GM12864 (cell line): ENCODE data around the gene GJB4.
"Not testable (repeated sequence)": the region's sequence is repeated elsewhere in the genome, so short reads cannot be mapped to it uniquely, and the experiment has no call there.

Experiments
- DNase-seq: peaks from one replicate; pipeline ENCODE4 v3.0.0-alpha.2; 2011; ENCODE audit warnings: low read depth
- H3K4me3 ChIP-seq: 2 replicates; pipeline ENCODE4 v1.5.1; 2011; ENCODE audit warnings: mild to moderate bottlenecking, low read depth, low read length, control low read depth
- TF ChIP-seq, protein P1 (sequence below): IDR thresholded peaks from 2 replicates; pipeline ENCODE4 v1.5.1; 2011; ENCODE audit warnings: low read depth, mild to moderate bottlenecking, moderate library complexity, low read length, control low read depth, inconsistent platforms; ENCODE audit errors: missing control alignments

GJB4 gene

DNA sequence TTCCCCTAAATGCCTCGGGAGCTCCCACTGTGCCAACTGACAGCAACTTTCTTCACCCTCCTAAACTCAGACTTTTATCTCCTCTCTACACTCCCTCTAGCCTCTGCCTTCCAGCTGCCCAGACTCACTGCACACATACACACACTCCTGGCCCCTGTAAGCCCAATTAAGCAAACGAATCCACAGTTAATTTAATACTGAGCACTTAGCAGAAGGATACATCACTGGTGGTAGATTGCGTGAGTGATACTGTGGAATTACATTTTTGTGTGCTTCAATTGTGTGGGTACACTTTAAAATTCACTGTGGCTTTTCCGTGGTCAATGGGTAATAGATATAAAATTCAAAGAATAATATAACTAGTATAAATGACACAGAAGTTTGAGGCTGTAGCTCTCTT, 38.3 kb upstream of the GJB4 start:
- TF ChIP-seq, protein P1, sequence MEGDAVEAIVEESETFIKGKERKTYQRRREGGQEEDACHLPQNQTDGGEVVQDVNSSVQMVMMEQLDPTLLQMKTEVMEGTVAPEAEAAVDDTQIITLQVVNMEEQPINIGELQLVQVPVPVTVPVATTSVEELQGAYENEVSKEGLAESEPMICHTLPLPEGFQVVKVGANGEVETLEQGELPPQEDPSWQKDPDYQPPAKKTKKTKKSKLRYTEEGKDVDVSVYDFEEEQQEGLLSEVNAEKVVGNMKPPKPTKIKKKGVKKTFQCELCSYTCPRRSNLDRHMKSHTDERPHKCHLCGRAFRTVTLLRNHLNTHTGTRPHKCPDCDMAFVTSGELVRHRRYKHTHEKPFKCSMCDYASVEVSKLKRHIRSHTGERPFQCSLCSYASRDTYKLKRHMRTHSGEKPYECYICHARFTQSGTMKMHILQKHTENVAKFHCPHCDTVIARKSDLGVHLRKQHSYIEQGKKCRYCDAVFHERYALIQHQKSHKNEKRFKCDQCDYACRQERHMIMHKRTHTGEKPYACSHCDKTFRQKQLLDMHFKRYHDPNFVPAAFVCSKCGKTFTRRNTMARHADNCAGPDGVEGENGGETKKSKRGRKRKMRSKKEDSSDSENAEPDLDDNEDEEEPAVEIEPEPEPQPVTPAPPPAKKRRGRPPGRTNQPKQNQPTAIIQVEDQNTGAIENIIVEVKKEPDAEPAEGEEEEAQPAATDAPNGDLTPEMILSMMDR, result no peak
- no peak for DNase-seq
- H3K4me3 ChIP-seq, result no peak overlapping the region

- no peak overlapping the region for H3K4me3 ChIP-seq
- no peak for DNase-seq
- TF ChIP-seq, protein P1, result no peak
Measured at GRCh38 chr1:34721646-34722355, 37.7 kb upstream of the GJB4 start.

DNA sequence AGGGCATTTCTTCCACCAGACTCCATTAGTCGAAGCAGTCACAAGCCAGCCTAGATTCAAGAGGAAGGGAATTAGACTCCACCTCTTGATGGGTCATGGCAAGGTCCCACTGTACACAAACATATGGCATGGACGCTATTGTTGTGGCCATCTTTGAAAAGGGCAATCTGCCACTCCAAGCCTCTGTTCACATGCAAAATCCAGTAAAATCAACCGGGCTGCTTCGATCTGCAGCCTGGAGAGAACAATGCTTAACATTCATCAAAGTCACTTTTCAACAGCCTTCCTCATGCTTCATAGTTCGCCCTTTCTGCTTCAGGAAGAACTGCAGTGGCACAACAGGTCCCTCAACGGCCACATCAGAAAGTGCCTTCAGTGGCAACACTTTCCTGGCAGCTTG, 32.7 kb upstream of the GJB4 start:
- TF ChIP-seq, protein P1, result no peak
- no peak overlapping the region for H3K4me3 ChIP-seq

DNA sequence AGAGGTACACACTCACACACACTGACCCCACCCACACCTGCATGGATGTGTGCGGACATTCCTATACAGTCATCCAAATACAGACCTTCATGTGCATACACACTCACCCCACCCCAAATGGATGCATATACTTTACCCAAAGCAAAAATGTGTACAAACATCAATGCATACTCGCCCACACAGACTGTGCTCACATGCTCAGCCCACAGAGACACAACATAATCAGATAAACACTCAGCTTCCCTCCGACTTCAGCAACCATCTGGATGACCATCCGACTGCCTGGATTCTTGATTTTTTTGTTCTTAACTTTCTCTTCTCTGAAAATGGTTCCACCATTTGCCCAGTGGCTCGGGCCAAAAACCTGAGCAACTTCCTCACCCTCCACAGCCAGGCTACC, 29.1 kb upstream of the GJB4 start:
- TF ChIP-seq, protein P1, result no peak
- H3K4me3 ChIP-seq, result no peak overlapping the region
- no peak for DNase-seq

More for the DNA sequence above, 32.7 kb upstream of the GJB4 start:
- DNase-seq, result no peak

DNA sequence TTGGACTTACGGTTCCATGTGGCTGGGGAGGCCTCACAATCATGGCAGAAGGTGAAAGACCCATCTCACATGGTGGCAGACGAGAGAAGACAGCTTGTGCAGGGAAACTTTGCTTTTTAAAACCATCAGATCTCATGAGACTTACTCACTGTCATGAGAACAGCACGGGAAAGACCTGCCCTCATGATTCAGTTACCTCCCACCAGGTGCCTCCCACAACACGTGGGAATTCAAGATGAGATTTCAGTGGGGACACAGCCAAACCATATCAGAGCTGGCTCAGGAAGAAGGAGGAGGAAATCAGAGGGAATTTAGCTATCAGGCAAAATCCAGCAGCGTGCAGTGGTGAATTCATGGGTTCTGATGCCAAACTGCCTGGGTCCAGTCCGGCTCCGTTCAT, 26.7 kb upstream of the GJB4 start:
- not testable (repeated sequence) for DNase-seq, H3K4me3 ChIP-seq

DNA sequence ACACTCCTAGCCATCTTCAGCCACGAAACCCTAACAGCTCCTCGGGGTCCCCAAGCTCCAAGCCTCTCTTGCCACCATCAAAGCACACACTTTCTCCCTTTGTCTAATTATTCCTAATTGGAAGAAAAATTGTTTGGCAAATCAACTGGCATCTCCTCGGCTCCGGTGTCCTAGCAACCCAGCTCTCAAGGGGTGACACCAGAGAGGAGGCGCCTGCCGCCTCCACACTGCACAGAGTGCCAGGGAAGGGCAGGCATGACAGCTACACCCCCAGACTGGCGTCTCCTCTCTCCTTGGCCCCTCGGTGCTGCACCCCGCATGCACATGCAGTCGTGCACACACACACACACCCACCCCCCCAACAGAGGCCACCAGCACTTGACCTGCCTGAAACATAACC, 22.8 kb upstream of the GJB4 start:
- DNase-seq, result no peak
- H3K4me3 ChIP-seq, result no peak overlapping the region
- TF ChIP-seq, protein P1, result no peak

DNA sequence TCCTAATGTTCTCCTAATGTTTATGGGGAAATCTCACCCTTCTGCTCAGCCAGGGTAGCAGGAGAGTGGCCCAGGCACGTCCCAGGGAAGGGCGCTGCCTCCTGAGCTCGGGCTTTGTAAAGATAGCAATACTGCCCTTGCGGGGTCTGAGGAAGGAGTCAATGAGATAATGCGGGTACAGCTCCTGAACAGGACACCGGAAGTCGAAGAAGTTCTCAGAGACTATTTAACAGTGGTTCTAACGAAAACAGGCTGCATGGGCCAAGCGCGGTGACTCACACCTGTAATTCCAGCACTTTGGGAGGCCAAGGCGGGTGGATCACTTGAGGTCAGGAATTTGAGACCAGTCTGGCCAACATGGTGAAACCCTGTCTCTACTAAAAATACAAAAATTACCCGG, 22.3 kb upstream of the GJB4 start:
- not testable (repeated sequence) for H3K4me3 ChIP-seq, DNase-seq

DNA sequence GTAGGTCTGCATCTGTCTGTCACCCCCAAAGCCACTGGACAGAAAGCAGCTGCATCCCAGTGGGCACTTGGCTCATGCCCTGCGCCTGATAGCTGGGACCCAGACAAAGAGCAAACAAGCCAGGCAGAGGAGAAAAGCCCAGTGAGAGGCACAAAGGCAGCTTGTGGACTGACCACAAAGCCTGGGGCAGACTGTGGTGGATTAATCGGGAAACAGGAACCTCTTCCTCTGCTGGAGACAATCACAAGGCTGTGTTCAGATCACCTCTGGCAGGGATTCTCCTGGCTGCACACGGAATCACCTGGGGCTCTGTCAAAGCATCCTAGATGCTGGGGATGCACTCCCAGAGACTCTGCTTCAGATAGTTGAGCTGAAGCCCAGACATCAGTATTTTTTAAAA, 19.9 kb upstream of the GJB4 start:
- DNase-seq, result no peak
- TF ChIP-seq, protein P1, result no peak
- no peak overlapping the region for H3K4me3 ChIP-seq
